Measurements from ENCODE around the gene KATNB1. TPM values are rescaled to one million over a fixed set of nuclear protein-coding genes. Genes with fewer than 3 reads are reported as not detected.

The KATNB1 gene, protein sequence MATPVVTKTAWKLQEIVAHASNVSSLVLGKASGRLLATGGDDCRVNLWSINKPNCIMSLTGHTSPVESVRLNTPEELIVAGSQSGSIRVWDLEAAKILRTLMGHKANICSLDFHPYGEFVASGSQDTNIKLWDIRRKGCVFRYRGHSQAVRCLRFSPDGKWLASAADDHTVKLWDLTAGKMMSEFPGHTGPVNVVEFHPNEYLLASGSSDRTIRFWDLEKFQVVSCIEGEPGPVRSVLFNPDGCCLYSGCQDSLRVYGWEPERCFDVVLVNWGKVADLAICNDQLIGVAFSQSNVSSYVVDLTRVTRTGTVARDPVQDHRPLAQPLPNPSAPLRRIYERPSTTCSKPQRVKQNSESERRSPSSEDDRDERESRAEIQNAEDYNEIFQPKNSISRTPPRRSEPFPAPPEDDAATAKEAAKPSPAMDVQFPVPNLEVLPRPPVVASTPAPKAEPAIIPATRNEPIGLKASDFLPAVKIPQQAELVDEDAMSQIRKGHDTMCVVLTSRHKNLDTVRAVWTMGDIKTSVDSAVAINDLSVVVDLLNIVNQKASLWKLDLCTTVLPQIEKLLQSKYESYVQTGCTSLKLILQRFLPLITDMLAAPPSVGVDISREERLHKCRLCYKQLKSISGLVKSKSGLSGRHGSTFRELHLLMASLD
- 21.4 and 32.9 TPM in 2 replicates for total RNA-seq

DNA sequence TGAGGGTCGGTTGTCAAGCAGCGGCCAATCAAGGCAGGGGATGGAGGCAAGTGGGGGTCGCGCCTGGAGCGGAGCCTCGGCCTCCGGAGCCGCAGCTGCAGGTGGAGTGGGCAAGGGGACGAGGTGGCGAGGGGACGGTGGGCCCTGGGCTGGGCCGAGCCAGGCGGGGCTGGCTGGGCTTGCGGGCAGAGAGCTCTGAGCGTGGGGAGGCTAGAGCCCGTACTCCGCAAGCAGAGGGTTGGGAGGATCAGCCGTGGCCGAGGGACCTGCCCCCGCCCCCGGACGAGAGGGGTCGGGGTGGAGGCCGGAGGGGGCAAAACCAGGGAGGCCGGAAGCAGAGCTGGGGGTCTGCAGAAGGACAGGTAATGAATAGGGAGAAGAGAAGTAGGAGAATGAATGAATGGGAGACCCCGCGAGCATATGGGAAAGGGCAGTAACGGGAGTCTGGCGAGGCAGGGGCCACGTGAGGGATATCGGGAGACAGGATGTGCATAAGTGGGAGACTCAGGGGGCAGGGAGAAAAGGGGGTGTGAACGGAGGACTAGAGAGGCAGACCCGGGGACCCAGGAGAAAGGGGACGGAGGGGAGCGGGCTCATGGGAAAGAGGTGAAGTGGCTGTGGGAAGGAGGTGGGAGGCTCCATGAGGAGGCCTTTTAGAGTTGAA, at the start of gene KATNB1:
KATNB1 (plus strand) TSS at position 16 of the 664 bp plus-strand sequence. CDS start 1,474 bp downstream, outside the sequence.

DNA sequence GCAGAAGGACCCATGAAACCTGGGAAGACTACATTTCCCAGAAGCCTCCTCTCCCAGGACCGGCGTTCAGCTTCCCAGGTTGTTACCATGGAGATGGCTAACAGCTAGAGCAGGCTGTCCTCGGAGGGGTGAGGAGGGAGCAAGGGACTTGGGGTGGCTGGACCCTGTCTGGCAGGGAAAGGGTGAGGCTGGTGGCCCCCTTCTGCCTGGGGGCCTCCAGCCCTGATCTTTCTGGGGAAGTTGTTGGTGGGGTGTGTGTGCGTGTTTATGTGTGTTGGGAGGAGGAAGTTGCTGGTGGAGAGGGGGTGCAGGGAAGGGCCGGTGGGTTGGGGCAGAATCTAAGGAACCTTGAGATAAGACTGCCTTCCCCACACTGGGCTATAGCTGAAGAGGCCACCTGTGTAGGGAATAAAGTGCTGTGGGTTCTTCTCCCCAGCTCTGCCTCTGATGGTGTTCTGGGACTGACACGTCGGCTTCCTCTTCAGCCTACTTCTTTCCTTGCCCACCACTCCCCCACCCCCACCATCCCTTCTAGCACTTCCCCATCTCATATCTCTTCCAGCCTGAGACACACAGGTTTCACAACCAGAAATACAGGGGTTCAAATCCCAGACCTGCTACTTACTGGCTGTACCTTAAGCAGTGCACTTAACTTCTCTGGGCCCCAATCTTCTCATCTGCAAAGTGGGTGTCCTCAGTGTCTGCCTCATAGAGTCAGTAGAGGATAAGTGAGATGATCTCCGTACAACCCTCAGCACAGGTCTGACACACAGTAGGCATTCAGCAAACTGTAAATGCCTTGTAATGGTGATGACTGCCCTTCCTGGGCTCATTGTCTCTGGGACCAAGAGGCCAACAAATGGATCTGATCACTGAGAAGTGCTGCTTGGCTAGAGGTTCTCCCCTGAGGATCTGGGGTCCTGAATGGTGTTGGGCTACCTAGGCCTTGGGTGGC, 40.6 kb upstream of the KATNB1 start, which contains the start of gene DRC7:
DRC7 (plus strand) TSS at position 82 of the 955 bp plus-strand sequence. CDS start 3,144 bp downstream, outside the sequence.

DNA sequence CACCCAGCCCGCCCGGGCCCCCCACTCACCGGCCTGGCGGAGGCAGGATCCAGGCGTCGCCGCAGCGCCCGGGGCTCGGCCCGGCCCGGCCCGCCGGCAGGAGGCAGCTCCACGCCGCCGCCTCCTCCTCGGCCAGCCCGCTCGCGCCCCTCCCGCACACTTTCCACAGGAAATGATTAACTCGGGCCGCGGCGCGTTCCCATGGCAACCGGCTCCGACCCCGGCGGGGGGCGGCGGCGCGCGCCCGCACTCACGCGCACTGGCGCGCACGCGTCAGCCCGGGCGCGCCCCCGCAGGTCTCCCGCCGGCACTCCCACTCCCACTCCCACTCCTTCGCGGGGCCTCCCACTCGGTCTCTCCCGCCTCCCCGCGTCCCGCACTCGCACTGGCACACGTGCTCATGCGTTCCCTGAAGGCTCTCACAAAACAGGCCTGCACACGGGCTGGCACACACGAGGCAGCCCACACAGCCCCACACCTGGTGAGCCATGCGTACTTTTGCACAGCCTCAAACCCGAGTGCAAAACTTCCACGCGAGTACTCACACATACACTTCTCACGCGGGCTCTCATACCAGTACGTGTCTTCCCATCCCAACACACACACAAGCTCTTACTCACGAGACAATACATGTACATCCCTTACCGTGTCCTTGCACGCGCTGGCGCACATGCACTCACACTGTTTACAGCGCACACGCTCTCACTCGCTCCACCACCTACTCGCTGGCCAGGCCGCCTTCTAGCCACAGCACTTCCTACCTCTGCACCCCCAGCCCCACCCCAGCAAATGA, 67.0 kb downstream of the KATNB1 start, which contains the start of gene KIFC3:
KIFC3 (minus strand) TSS at position 151 of the 793 bp plus-strand sequence. CDS start 4,248 bp downstream, outside the sequence.

Other genes with a start within 250 kb of the KATNB1 start
- gene DOK4, start 249.3 kb upstream of the KATNB1 start, total RNA-seq = 9.9 and 16.6 TPM in 2 replicates
- gene CCDC102A, start 199.2 kb upstream of the KATNB1 start, total RNA-seq = 11.7 and 20.0 TPM in 2 replicates
- not detected in 2 replicates for gene ADGRG5, start 193.1 kb upstream of the KATNB1 start, total RNA-seq
- 30.1 and 33.0 TPM in 2 replicates for gene ADGRG1, start 107.1 kb upstream of the KATNB1 start, total RNA-seq
- gene ADGRG3, start 67.5 kb upstream of the KATNB1 start, total RNA-seq = 0.16 and 1.8 TPM in 2 replicates
- gene DRC7, start 41.0 kb upstream of the KATNB1 start, total RNA-seq = 0.25 TPM in 1 of 2 replicates, not detected in the other
- 37.9 and 76.0 TPM in 2 replicates for gene KIFC3, start 66.7 kb downstream of the KATNB1 start, total RNA-seq
- gene CNGB1, start 235.4 kb downstream of the KATNB1 start, total RNA-seq = not detected in 2 replicates